Astrocyte (in vitro differentiated cells and primary cell): ENCODE measurements around the gene PARP6. TPM values are rescaled to one million over a fixed set of nuclear protein-coding genes. Genes with fewer than 3 reads are reported as not detected.
A peak's percentile ranks its signal among the peaks of the same experiment; 100 is the strongest.

ENCODE experiments used
- DNase-seq: peaks from one replicate; pipeline ENCODE4 v3.0.0-alpha.2; 2010; ENCODE audit warnings: low read depth
- FAIRE-seq: peaks from 2 replicates; lab custom pipeline; 2011; peaks lifted over from hg19 to GRCh38; lab: Jason Lieb, UNC
- H2AFZ ChIP-seq: 2 replicates; pipeline ENCODE4 v1.6.0; 2012; ENCODE audit warnings: low read depth, low read length, inconsistent platforms
- H3K27ac ChIP-seq: 2 replicates; pipeline ENCODE4 v1.5.1; 2011; ENCODE audit warnings: low read depth, low read length, inconsistent platforms
- H3K27me3 ChIP-seq: 2 replicates; pipeline ENCODE4 v1.6.0; 2011; ENCODE audit warnings: low read length, inconsistent platforms; ENCODE audit not compliant: insufficient read depth
- H3K36me3 ChIP-seq: 2 replicates; pipeline ENCODE4 v1.5.1; 2011; ENCODE audit warnings: low read length, inconsistent platforms; ENCODE audit not compliant: insufficient read depth
- H3K4me1 ChIP-seq: 2 replicates; pipeline ENCODE4 v1.5.1; 2011; ENCODE audit warnings: low read length, inconsistent platforms; ENCODE audit not compliant: insufficient read depth
- H3K4me2 ChIP-seq: 2 replicates; pipeline ENCODE4 v1.6.0; 2012; ENCODE audit warnings: low read length, inconsistent platforms
- H3K4me3 ChIP-seq: 2 replicates; pipeline ENCODE4 v1.5.1; 2011; ENCODE audit warnings: low read depth, mild to moderate bottlenecking, low read length, inconsistent platforms; ENCODE audit not compliant: insufficient read depth
- H3K79me2 ChIP-seq: 2 replicates; pipeline ENCODE4 v1.6.0; 2012; ENCODE audit warnings: mild to moderate bottlenecking, low read length, inconsistent platforms; ENCODE audit not compliant: insufficient read depth
- H3K9ac ChIP-seq: 2 replicates; pipeline ENCODE4 v1.6.0; 2012; ENCODE audit warnings: mild to moderate bottlenecking, low read length, inconsistent platforms
- H3K9me3 ChIP-seq: 2 replicates; pipeline ENCODE4 v1.5.1; 2012; ENCODE audit warnings: low read depth, mild to moderate bottlenecking, low read length, inconsistent platforms; ENCODE audit not compliant: insufficient read depth
- H4K20me1 ChIP-seq: 2 replicates; pipeline ENCODE4 v1.6.0; 2012; ENCODE audit warnings: low read length, inconsistent platforms; ENCODE audit not compliant: insufficient read depth
- H3K27ac Mint-ChIP-seq: one replicate; pipeline ENCODE4 v1.8.0; 2021; ENCODE audit warnings: mild to moderate bottlenecking, mixed read lengths; ENCODE audit not compliant: unreplicated experiment
- H3K27me3 Mint-ChIP-seq: one replicate; pipeline ENCODE4 v1.8.0; 2021; ENCODE audit warnings: low read depth, mixed read lengths; ENCODE audit not compliant: unreplicated experiment
- H3K36me3 Mint-ChIP-seq: one replicate; pipeline ENCODE4 v1.8.0; 2021; ENCODE audit warnings: low read depth, mixed read lengths; ENCODE audit not compliant: unreplicated experiment
- H3K4me1 Mint-ChIP-seq: one replicate; pipeline ENCODE4 v1.8.0; 2021; ENCODE audit warnings: low read depth, mixed read lengths; ENCODE audit not compliant: unreplicated experiment
- H3K4me3 Mint-ChIP-seq: one replicate; pipeline ENCODE4 v1.8.0; 2021; ENCODE audit warnings: mild to moderate bottlenecking, moderate library complexity, mixed read lengths; ENCODE audit not compliant: unreplicated experiment
- H3K9me3 Mint-ChIP-seq: one replicate; pipeline ENCODE4 v1.8.0; 2021; ENCODE audit warnings: mild to moderate bottlenecking, mixed read lengths; ENCODE audit not compliant: unreplicated experiment
- CTCF ChIP-seq: IDR thresholded peaks from 2 replicates; pipeline ENCODE4 v1.5.1; 2011; ENCODE audit warnings: low read depth, mild to moderate bottlenecking, inconsistent platforms, low read length, moderate library complexity; ENCODE audit not compliant: insufficient read depth
- EZH2 ChIP-seq: IDR thresholded peaks from 2 replicates; pipeline ENCODE4 v1.6.1; 2012; ENCODE audit warnings: mild to moderate bottlenecking, low read length, inconsistent platforms; ENCODE audit not compliant: insufficient read depth
- total RNA-seq: library from RNA; stranded (reverse); gene quantifications from 2 replicates; pipeline ENCODE4 v1.2.1, GENCODE V29; 2021

PARP6 gene
- total RNA-seq, 1 donor from 2014 or later, result 62.7 TPM

DNA sequence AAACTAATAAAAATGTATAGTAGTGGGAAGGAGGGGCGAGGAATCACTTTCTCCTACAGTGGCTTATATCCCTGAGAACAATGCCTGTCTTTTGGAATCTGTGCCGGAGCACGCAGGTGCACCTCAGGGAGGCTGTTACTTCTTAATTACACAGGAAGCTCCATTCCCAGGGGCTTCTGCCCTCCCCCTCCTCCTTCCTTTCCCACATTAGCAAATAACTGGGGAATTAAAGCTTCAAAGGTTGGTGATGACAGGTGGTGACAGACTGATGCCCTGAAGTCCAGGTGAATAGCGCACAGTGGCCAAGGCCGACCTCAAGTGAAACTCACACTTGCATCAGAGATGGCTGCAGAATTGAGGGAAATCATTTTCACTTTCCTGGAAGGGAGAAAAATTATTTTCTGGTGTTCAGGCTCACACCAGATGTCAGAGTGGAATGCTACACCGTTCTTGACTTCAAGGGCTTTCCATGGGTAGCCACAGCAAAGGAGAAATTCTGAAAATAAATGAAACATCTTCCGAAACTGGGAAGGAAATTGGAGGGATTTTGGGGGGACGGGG, 78.4 kb downstream of the PARP6 start:
- no peaks in the 10 kb centered on the region for H3K79me2 ChIP-seq
- H3K4me1 ChIP-seq, result peaks cover 7% of the 10 kb centered on the region
- TF ChIP-seq CTCF (no peak), EZH2 (no peak)
- H3K9ac ChIP-seq, result no peak overlapping the region
- H3K4me2 ChIP-seq, result no peak overlapping the region
- no peak overlapping the region for H3K27ac ChIP-seq
- peaks cover 6% of the 10 kb centered on the region for H3K36me3 ChIP-seq
- DNase-seq, result no peak
- no peak overlapping the region for H3K27ac Mint-ChIP-seq
- no peaks in the 10 kb centered on the region for H3K9me3 Mint-ChIP-seq
- no peaks in the 10 kb centered on the region for H3K4me1 Mint-ChIP-seq
- H3K27me3 Mint-ChIP-seq, result no peaks in the 10 kb centered on the region
- peak overlapping the region; percentile 21 for H3K4me3 Mint-ChIP-seq
- no peak overlapping the region for H2AFZ ChIP-seq
- H3K36me3 Mint-ChIP-seq, result peaks cover 4% of the 10 kb centered on the region
- no peak for FAIRE-seq
- H3K27me3 ChIP-seq, result peaks cover 6% of the 10 kb centered on the region
- H3K9me3 ChIP-seq, result no peaks in the 10 kb centered on the region
- H4K20me1 ChIP-seq, result peaks cover 20% of the 10 kb centered on the region
- H3K4me3 ChIP-seq, result no peak overlapping the region

DNA sequence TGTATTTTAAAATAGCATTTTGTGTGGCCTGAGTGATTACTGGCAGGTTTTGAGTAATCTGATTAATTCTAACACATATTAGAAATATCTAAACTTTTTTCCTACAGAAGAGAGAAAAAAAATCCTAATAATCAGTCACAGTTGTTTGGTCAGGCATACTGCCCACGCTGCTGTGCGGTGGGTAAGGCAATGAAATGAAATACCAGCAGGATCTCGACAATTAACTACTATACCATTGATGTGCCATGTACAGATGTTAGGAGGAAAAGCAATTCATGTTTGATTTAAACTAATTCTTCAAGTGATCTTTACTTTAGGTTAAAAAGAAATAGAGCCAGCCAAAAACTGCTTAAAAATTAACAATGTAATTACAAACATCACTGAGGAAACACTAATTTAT, 79.9 kb downstream of the PARP6 start:
- Histone ChIP-seq H3K36me3 (no peaks in the 10 kb centered on the region), H3K4me2 (no peak overlapping the region), H3K27ac (no peak overlapping the region), H3K27me3 (peaks cover 8% of the 10 kb centered on the region), H3K4me1 (no peaks in the 10 kb centered on the region), H3K9me3 (no peaks in the 10 kb centered on the region), H2AFZ (no peak overlapping the region), H3K4me3 (no peak overlapping the region), H3K79me2 (no peaks in the 10 kb centered on the region), H4K20me1 (peaks cover 9% of the 10 kb centered on the region), H3K9ac (no peak overlapping the region)
- no peaks in the 10 kb centered on the region for H3K27me3 Mint-ChIP-seq
- FAIRE-seq (no peak), DNase-seq (no peak)
- H3K4me3 Mint-ChIP-seq, result no peak overlapping the region
- no peak for TF ChIP-seq EZH2
- TF ChIP-seq CTCF, result no peak
- no peaks in the 10 kb centered on the region for H3K9me3 Mint-ChIP-seq
- H3K4me1 Mint-ChIP-seq, result no peaks in the 10 kb centered on the region
- H3K27ac Mint-ChIP-seq, result no peak overlapping the region
- H3K36me3 Mint-ChIP-seq, result no peaks in the 10 kb centered on the region

Other genes with a start within 250 kb of the PARP6 start
- 25.1 and 26.4 TPM in 2 replicates for gene MYO9A, start 154.4 kb downstream of the PARP6 start, total RNA-seq
- gene SENP8, start 154.2 kb downstream of the PARP6 start, total RNA-seq, result 2.6 and 2.9 TPM in 2 replicates
- 0.68 and 0.77 TPM in 2 replicates for gene GRAMD2A, start 74.8 kb downstream of the PARP6 start, total RNA-seq
- gene PKM, start 41.4 kb downstream of the PARP6 start, total RNA-seq, result 2,189 and 2,288 TPM in 2 replicates
- gene CELF6, start 47.6 kb upstream of the PARP6 start, total RNA-seq, result 0.41 TPM in 1 of 2 replicates, not detected in the other
- 145 and 178 TPM in 2 replicates for gene HEXA, start 103.5 kb upstream of the PARP6 start, total RNA-seq
- not detected in 2 replicates for gene TMEM202, start 125.8 kb upstream of the PARP6 start, total RNA-seq
- gene ARIH1, start 201.8 kb upstream of the PARP6 start, total RNA-seq, result 199 and 212 TPM in 2 replicates